ENCODE data around the gene ENPP6.
"Not testable (repeated sequence)": the region's sequence is repeated elsewhere in the genome, so short reads cannot be mapped to it uniquely, and the experiment has no call there.

DNA sequence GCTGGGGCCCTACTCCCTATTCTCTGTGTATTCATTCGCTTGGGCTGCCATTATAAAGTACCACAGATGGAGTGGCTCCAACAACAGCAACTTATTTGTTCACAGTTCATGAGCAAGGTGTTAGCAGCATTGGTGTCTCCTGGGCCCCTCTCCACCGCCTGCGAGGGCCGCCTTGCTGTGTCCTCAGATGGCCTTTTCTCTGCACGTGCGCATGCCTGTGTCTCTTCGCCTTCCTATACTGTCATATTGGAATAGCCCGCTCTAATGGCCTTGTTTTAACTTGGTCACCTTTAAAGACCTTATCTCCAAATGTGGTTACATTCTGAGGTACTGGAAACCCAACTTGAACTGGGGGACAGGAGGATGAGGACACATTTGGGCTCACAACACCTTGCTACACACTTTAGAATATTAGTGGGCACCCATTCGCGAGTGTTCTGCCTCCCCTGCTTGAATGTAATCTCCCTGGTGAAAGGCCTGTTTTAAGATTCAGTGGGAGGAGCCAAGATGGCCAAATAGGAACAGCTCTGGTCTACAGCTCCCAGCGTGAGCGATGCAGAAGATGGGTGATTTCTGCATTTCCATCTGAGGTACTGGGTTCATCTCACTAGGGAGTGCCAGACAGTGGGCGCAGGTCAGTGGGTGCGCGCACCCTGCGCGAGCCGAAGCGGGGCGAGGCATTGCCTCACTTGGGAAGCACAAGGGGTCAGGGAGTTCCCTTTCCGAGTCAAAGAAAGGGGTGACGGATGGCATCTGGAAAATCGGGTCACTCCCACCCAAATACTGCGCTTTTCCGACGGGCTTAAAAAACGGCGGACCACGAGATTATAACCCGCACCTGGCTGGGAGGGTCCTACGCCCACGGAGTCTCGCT lies 9.7 kb downstream of the ENPP6 start:
- TF ChIP-seq, protein P1, sequence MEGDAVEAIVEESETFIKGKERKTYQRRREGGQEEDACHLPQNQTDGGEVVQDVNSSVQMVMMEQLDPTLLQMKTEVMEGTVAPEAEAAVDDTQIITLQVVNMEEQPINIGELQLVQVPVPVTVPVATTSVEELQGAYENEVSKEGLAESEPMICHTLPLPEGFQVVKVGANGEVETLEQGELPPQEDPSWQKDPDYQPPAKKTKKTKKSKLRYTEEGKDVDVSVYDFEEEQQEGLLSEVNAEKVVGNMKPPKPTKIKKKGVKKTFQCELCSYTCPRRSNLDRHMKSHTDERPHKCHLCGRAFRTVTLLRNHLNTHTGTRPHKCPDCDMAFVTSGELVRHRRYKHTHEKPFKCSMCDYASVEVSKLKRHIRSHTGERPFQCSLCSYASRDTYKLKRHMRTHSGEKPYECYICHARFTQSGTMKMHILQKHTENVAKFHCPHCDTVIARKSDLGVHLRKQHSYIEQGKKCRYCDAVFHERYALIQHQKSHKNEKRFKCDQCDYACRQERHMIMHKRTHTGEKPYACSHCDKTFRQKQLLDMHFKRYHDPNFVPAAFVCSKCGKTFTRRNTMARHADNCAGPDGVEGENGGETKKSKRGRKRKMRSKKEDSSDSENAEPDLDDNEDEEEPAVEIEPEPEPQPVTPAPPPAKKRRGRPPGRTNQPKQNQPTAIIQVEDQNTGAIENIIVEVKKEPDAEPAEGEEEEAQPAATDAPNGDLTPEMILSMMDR (conservative IDR thresholded peaks at IDR 0.05; ENCODE audit: low read depth, low read length): not testable (repeated sequence)
- TF ChIP-seq EZH2 (IDR thresholded peaks at IDR 0.05; ENCODE audit: low read length, unreplicated experiment); EZH2phosphoT487 (IDR thresholded peaks at IDR 0.05; ENCODE audit: borderline replicate concordance, low read length): not testable (repeated sequence)

Data from PC-3 (cell line).